B cell (primary cell): ENCODE results near the gene CCDC141.

ENCODE experiments used
- CTCF ChIP-seq: fragments of 200-600 bp; IDR thresholded peaks from one replicate; pipeline ENCODE4 v1.8.0; 2022; ENCODE audit warnings: antibody characterized with exemption, mild to moderate bottlenecking
- EZH2 ChIP-seq: IDR thresholded peaks from 2 replicates; pipeline ENCODE4 v1.6.1; 2012; ENCODE audit warnings: borderline replicate concordance, low read depth, mild to moderate bottlenecking, moderate library complexity, low read length; ENCODE audit not compliant: insufficient read depth, poor library complexity, severe bottlenecking

GRCh38 chr2:178845566-178846457 is 204.1 kb downstream of the CCDC141 start:
- TF ChIP-seq CTCF (no peak), EZH2 (no peak)
